ENCODE data around the gene DLX4.

The DLX4 gene

GRCh38 chr17:50022463-50023130, 53.6 kb downstream of the DLX4 start:
- Histone ChIP-seq H3K4me3 (ENCODE audit: low read depth in 1 of 5, low read length in 5 of 5) (no peak overlapping the region), H3K27ac (ENCODE audit: low read depth, low read length) (no peak overlapping the region), H3K36me3 (ENCODE audit: control insufficient read depth in 5 of 5, insufficient read depth in 5 of 5, low read length in 5 of 5) (no peaks in the 10 kb centered on the region), H3K27me3 (ENCODE audit: control insufficient read depth in 5 of 5, insufficient read depth in 4 of 5, low read length in 5 of 5) (peaks cover 3 to 9% (median 6%) of the 10 kb centered on the region in 5 donors), H3K9me3 (ENCODE audit: control insufficient read depth in 5 of 5, low read length in 5 of 5) (peaks cover 0 to 4% (median 0%) of the 10 kb centered on the region in 5 donors), H3K9ac (ENCODE audit: low read length in 5 of 5) (no peak overlapping the region), H3K4me1 (ENCODE audit: control insufficient read depth in 5 of 5, insufficient read depth in 5 of 5, low read length in 5 of 5) (peaks cover 1 to 23% (median 7%) of the 10 kb centered on the region in 5 donors)

GRCh38 chr17:50023520-50023919, 54.5 kb downstream of the DLX4 start:
- Histone ChIP-seq H3K4me3 (ENCODE audit: low read depth in 1 of 5, low read length in 5 of 5) (no peak overlapping the region), H3K4me1 (ENCODE audit: control insufficient read depth in 5 of 5, insufficient read depth in 5 of 5, low read length in 5 of 5) (peaks cover 1 to 28% (median 11%) of the 10 kb centered on the region in 5 donors), H3K9me3 (ENCODE audit: control insufficient read depth in 5 of 5, low read length in 5 of 5) (peaks cover 0 to 4% (median 0%) of the 10 kb centered on the region in 5 donors), H3K36me3 (ENCODE audit: control insufficient read depth in 5 of 5, insufficient read depth in 5 of 5, low read length in 5 of 5) (no peaks in the 10 kb centered on the region), H3K27ac (ENCODE audit: low read depth, low read length) (no peak overlapping the region), H3K27me3 (ENCODE audit: control insufficient read depth in 5 of 5, insufficient read depth in 4 of 5, low read length in 5 of 5) (peaks cover 11 to 16% (median 13%) of the 10 kb centered on the region in 5 donors), H3K9ac (ENCODE audit: low read length in 5 of 5) (no peak overlapping the region)

Measured in subcutaneous abdominal adipose tissue (tissue), 5 donors.